GM23248 (cell line): ENCODE measurements around the gene ATXN7.

Experiments
- EZH2 ChIP-seq: fragments of 200-600 bp; sonication (generic); IDR thresholded peaks from 2 replicates; pipeline ENCODE4 v1.6.1; 2018; ENCODE audit warnings: antibody characterized with exemption, mild to moderate bottlenecking; ENCODE audit not compliant: insufficient read depth, poor library complexity, severe bottlenecking
- EZH2phosphoT487 ChIP-seq: fragments of 200-600 bp; sonication (generic); IDR thresholded peaks from 2 replicates; pipeline ENCODE4 v1.6.1; 2018; ENCODE audit warnings: antibody characterized with exemption, moderate library complexity, mild to moderate bottlenecking, low read depth; ENCODE audit not compliant: insufficient read depth

DNA sequence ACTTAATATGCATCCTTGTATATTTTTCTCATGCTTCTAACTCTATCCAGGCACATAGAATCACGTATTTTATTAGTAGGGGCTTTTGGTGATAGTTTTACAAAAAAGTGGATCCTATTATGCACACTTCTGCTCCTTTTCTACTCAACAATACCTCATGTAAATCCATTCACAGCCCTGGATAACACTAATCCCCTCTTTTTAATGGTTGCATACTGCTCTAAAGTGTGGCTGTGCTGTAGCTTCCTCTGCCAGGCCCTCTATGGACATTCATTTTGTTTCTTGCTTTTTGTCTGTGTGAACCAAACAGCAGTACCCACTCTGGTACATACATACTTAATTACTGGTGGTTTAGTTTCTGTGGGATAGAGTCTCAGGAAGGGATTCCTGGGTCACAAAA, 99.8 kb downstream of the ATXN7 start:
- TF ChIP-seq EZH2phosphoT487 = no peak
- no peak for TF ChIP-seq EZH2
